NB4 (cell line): Measurements from ENCODE around the gene CHURC1.

Experiments used
- DNase-seq: peaks from one replicate; pipeline ENCODE4 v3.0.0; 2010; ENCODE audit warnings: low read depth
- H3K4me3 ChIP-seq: one replicate; pipeline ENCODE4 v1.5.1; 2011; ENCODE audit warnings: mild to moderate bottlenecking, low read depth, low read length, moderate library complexity
- CTCF ChIP-seq: IDR thresholded peaks from one replicate; pipeline ENCODE4 v1.5.1; 2012; ENCODE audit warnings: low read depth, low read length
- MAX ChIP-seq: IDR thresholded peaks from 2 replicates; pipeline ENCODE4 v1.6.1; 2011; ENCODE audit warnings: low read depth, low read length
- MYC ChIP-seq: IDR thresholded peaks from 2 replicates; pipeline ENCODE4 v1.6.1; 2011; ENCODE audit warnings: low read depth, low read length
- POLR2A ChIP-seq: IDR thresholded peaks from 2 replicates; pipeline ENCODE4 v1.6.1; 2011; ENCODE audit warnings: mild to moderate bottlenecking; ENCODE audit not compliant: insufficient read length; ENCODE audit errors: extremely low read depth

CHURC1 gene

GRCh38 chr14:64870160-64870559 is 44.1 kb upstream of the CHURC1 start:
- no peak overlapping the region for H3K4me3 ChIP-seq
- peak; percentile 47 for DNase-seq
- no peak for TF ChIP-seq MYC
- no peak for TF ChIP-seq MAX
- TF ChIP-seq POLR2A = no peak
- no peak for TF ChIP-seq CTCF

GRCh38 chr14:64871344-64871743 is 42.9 kb upstream of the CHURC1 start:
- no peak for DNase-seq
- TF ChIP-seq MYC = no peak
- no peak for TF ChIP-seq CTCF
- no peak for TF ChIP-seq POLR2A
- TF ChIP-seq MAX = no peak
- H3K4me3 ChIP-seq = no peak overlapping the region

- no peak for TF ChIP-seq MAX
- no peak for TF ChIP-seq POLR2A
- TF ChIP-seq CTCF = no peak
- no peak for TF ChIP-seq MYC
- H3K4me3 ChIP-seq = no peak overlapping the region
- no peak for DNase-seq
Measured at GRCh38 chr14:64873506-64874219, 40.6 kb upstream of the CHURC1 start.

- DNase-seq = no peak
- TF ChIP-seq MAX = no peak
- TF ChIP-seq CTCF = no peak
- TF ChIP-seq POLR2A = no peak
- no peak for TF ChIP-seq MYC
- H3K4me3 ChIP-seq = no peak overlapping the region
Measured at GRCh38 chr14:64875350-64875749, 38.9 kb upstream of the CHURC1 start.

GRCh38 chr14:64877846-64878245 is 36.4 kb upstream of the CHURC1 start:
- DNase-seq = no peak
- H3K4me3 ChIP-seq = no peak overlapping the region
- TF ChIP-seq MYC = no peak
- no peak for TF ChIP-seq POLR2A
- no peak for TF ChIP-seq MAX
- no peak for TF ChIP-seq CTCF
